ENCODE data around the gene SEPTIN14. TPM values are rescaled to one million over a fixed set of nuclear protein-coding genes. Genes with fewer than 3 reads are reported as not detected.

SEPTIN14 gene
- total RNA-seq, 1 experiment from 2014 or later: not detected

DNA sequence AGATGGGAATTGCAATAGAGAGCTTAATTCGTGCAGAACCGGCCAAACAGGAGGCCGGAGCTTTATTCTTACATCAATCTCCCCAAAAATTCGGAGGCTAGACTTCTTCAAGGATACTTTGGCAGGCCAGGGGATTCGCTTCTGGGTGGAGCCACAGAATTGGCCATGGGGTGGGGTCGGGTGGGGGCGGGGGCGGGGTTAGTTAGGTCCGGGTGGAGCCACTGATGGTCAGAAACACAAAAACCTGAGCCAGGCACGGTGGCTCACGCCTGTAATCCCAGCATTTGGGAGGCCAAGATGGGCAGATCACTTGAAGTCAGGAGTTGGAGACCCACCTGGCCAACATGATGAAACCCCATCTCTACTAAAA is 87.5 kb downstream of the SEPTIN14 start:
- intact Hi-C loops (cut with micrococcal nuclease): no loop called here
- POLR2A ChIA-PET: no interaction called here
- H3K27ac ChIP-seq (ENCODE audit: low read depth, low read length): peak overlapping the region; percentile 38; the same call in 1 of the 2 replicates
- H3K4me1 ChIP-seq (ENCODE audit: control insufficient read depth in 1 of 2, insufficient read depth in 2 of 2, low read length in 2 of 2): peaks cover 4 to 10% of the 10 kb centered on the region in 2 experiments; a peak in 3 of 4 replicates
- no peak for DNase-seq (ENCODE audit: low read depth, low spot score)
- BruUV-seq (replicated peaks): no TSS peak
- H3K9ac ChIP-seq (ENCODE audit: low read length): no peak overlapping the region
- H3K9me3 ChIP-seq (ENCODE audit: control insufficient read depth in 1 of 2, insufficient read depth in 1 of 2, low read depth in 1 of 2, low read length in 2 of 2): no peaks in the 10 kb centered on the region
- H4K20me1 ChIP-seq (ENCODE audit: insufficient read depth): no peaks in the 10 kb centered on the region
- no peak overlapping the region for H3K4me3 ChIP-seq (replicated peaks in 1 of 2; ENCODE audit: low read depth in 1 of 2, low read length in 2 of 2)
- CTCF ChIA-PET: no interaction called here
- H3K9me2 ChIP-seq (ENCODE audit: insufficient read depth): no peaks in the 10 kb centered on the region
- TF ChIP-seq EGR1 (IDR thresholded peaks at IDR 0.05; ENCODE audit: low read depth) (no peak), ZFX (IDR thresholded peaks at IDR 0.05) (no peak), EZH2 (IDR thresholded peaks at IDR 0.05) (no peak), FOSL1 (IDR thresholded peaks at IDR 0.05; ENCODE audit: low read depth) (no peak), YY1 (IDR thresholded peaks at IDR 0.05; ENCODE audit: extremely low read depth, insufficient replicate concordance, low read depth, low read length) (no peak), POLR2AphosphoS5 (IDR thresholded peaks at IDR 0.05; ENCODE audit: low read depth, low read length) (no peak), ELF1 (IDR thresholded peaks at IDR 0.05; ENCODE audit: borderline replicate concordance, low read depth) (no peak), RAD21 (IDR thresholded peaks at IDR 0.05; ENCODE audit: low read depth) (no peak), CTCF (IDR thresholded peaks at IDR 0.05 in 2 of 3, conservative IDR thresholded peaks at IDR 0.05 in 1 of 3; ENCODE audit: borderline replicate concordance in 1 of 3, insufficient read depth in 1 of 3, low read depth in 2 of 3, low read length in 2 of 3) (no peak), JUND (IDR thresholded peaks at IDR 0.05) (no peak), SP1 (IDR thresholded peaks at IDR 0.05; ENCODE audit: low read depth) (no peak), CEBPB (IDR thresholded peaks at IDR 0.05; ENCODE audit: low read depth) (no peak), CBX3 (IDR thresholded peaks at IDR 0.05; ENCODE audit: low read depth) (no peak), SIN3A (IDR thresholded peaks at IDR 0.05; ENCODE audit: low read depth) (no peak)
- TF ChIP-seq, protein P1, sequence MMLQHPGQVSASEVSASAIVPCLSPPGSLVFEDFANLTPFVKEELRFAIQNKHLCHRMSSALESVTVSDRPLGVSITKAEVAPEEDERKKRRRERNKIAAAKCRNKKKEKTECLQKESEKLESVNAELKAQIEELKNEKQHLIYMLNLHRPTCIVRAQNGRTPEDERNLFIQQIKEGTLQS (IDR thresholded peaks at IDR 0.05): no peak
- TF ChIP-seq, protein P2, sequence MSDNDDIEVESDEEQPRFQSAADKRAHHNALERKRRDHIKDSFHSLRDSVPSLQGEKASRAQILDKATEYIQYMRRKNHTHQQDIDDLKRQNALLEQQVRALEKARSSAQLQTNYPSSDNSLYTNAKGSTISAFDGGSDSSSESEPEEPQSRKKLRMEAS (IDR thresholded peaks at IDR 0.05): no peak
- no peaks in the 10 kb centered on the region for H3K79me2 ChIP-seq (ENCODE audit: insufficient read depth, low read length)
- H3K36me3 ChIP-seq (ENCODE audit: control insufficient read depth in 1 of 2, insufficient read depth in 2 of 2, low read length in 2 of 2): no peaks in the 10 kb centered on the region
- ATAC-seq: no peak
- H3K4me2 ChIP-seq (ENCODE audit: low read length): no peak overlapping the region
- H3K27me3 ChIP-seq (ENCODE audit: insufficient read depth, low read length): no peaks in the 10 kb centered on the region
- RAD21 ChIA-PET (ENCODE audit: low non-redundant PET in 1 of 2, low total read pairs in 2 of 2, uncharacterized antibody in 2 of 2, unreplicated experiment in 2 of 2): interaction anchor here in 1 of 2 experiments (0.6 kb wide), 1 partner anchor 779 kb away, joined by 4 read pairs; no protein-coding TSS in a partner anchor
- no peak overlapping the region for H2AFZ ChIP-seq (ENCODE audit: low read depth, low read length, poor library complexity, severe bottlenecking)
